Right hindlimb (tissue), 1 donor: ENCODE results near the gene ERP29.
"Not testable (repeated sequence)": the region's sequence is repeated elsewhere in the genome, so short reads cannot be mapped to it uniquely, and the experiment has no call there.

Source experiments
- DNase-seq: peaks from one replicate; pipeline ENCODE4 v3.0.0-alpha.2; 2018

The ERP29 gene

GRCh38 chr12:112005419-112006395, 7.5 kb upstream of the ERP29 start:
- no peak for DNase-seq

GRCh38 chr12:112007945-112008344, 5.3 kb upstream of the ERP29 start:
- no peak for DNase-seq

- DNase-seq = no peak
These were observed 4.3 kb upstream of the ERP29 start for GRCh38 chr12:112008918-112009317.

GRCh38 chr12:112009596-112009995, 3.6 kb upstream of the ERP29 start:
- DNase-seq = not testable (repeated sequence)

- DNase-seq = peak; percentile 22
These were observed 2.5 kb upstream of the ERP29 start for GRCh38 chr12:112010415-112011344.

- DNase-seq = no peak
These were observed 1.5 kb upstream of the ERP29 start for GRCh38 chr12:112011685-112012084.

- peak; percentile 60 for DNase-seq
These were observed 576 bp downstream of the ERP29 start for GRCh38 chr12:112013601-112014402.

- DNase-seq = no peak
These were observed 2.7 kb downstream of the ERP29 start for GRCh38 chr12:112015938-112016337.

GRCh38 chr12:112017041-112017440, 3.8 kb downstream of the ERP29 start:
- DNase-seq = no peak

GRCh38 chr12:112018571-112019237, 5.5 kb downstream of the ERP29 start:
- no peak for DNase-seq

- DNase-seq = no peak
These were observed 7.8 kb downstream of the ERP29 start for GRCh38 chr12:112020947-112021457.

GRCh38 chr12:112022241-112023016, 9.2 kb downstream of the ERP29 start:
- DNase-seq = no peak

GRCh38 chr12:112023759-112024396, 10.7 kb downstream of the ERP29 start:
- DNase-seq = no peak

- no peak for DNase-seq
These were observed 12.7 kb downstream of the ERP29 start for GRCh38 chr12:112025808-112026375.

- no peak for DNase-seq
These were observed 16.1 kb downstream of the ERP29 start for GRCh38 chr12:112029301-112029700.

GRCh38 chr12:112031472-112031871, 18.2 kb downstream of the ERP29 start:
- no peak for DNase-seq

- DNase-seq = no peak
These were observed 19.1 kb downstream of the ERP29 start for GRCh38 chr12:112032292-112032691.

GRCh38 chr12:112035219-112035785, 22.1 kb downstream of the ERP29 start:
- no peak for DNase-seq

GRCh38 chr12:112036614-112037013, 23.4 kb downstream of the ERP29 start:
- not testable (repeated sequence) for DNase-seq

GRCh38 chr12:112046003-112046402, 32.8 kb downstream of the ERP29 start:
- no peak for DNase-seq
